Central memory CD4-positive, alpha-beta T cell (primary cell): ENCODE results near the gene OR52E1.

Source experiments
- DNase-seq: peaks from one replicate; pipeline ENCODE4 v3.0.0; 2022

OR52E1 gene

DNA sequence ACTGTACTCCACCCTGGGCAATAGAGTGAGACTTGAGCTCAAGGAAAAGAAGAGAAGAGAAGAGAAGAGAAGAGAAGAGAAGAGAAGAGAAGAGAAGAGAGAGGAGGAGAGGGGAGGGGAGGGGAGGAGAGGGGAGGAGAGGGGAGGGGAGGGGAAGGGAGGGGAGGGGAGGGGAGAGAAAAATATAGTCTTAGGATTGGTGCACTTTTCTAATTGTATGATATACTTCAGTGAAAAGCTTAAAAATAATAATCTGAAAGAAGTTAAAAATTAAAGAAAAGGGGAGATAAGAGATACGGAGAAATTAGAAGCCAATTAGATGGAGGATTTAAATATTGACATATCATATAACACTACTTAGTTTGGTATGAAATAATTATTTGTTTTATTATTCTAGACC, 49.5 kb downstream of the OR52E1 start:
- DNase-seq, result no peak
